Loucy (cell line): ENCODE data around the gene NSMCE1.

Source experiments
- H2AFZ ChIP-seq: fragments of 200-600 bp; sonication (generic); 2 replicates; pipeline ENCODE4 v1.6.0; 2016; ENCODE audit warnings: antibody characterized with exemption, mild to moderate bottlenecking, low read length, moderate library complexity
- H3F3A ChIP-seq: fragments of 200-600 bp; 2 replicates; pipeline ENCODE4 v1.6.0; 2016; ENCODE audit warnings: antibody characterized with exemption, low read depth, mild to moderate bottlenecking
- H3K27me3 ChIP-seq: fragments of 200-600 bp; sonication (generic); 2 replicates; pipeline ENCODE4 v1.6.1; 2014; ENCODE audit warnings: low read length, mild to moderate bottlenecking; ENCODE audit not compliant: insufficient read depth, poor library complexity, severe bottlenecking
- H3K36me3 ChIP-seq: fragments of 200-600 bp; sonication (generic); 2 replicates; pipeline ENCODE4 v1.6.1; 2016; ENCODE audit warnings: low read length; ENCODE audit not compliant: insufficient read depth
- H3K4me1 ChIP-seq: fragments of 200-600 bp; sonication (generic); 2 replicates; pipeline ENCODE4 v1.5.1; 2014; ENCODE audit warnings: low read length, mild to moderate bottlenecking; ENCODE audit not compliant: insufficient read depth, poor library complexity, severe bottlenecking
- H3K4me2 ChIP-seq: fragments of 200-600 bp; sonication (generic); 2 replicates; pipeline ENCODE4 v1.6.0; 2014; ENCODE audit warnings: antibody characterized with exemption, low read length, low read depth, mild to moderate bottlenecking; ENCODE audit not compliant: poor library complexity, severe bottlenecking
- H3K4me3 ChIP-seq: fragments of 200-600 bp; sonication (generic); 2 replicates; pipeline ENCODE4 v1.5.1; 2014; ENCODE audit warnings: low read length, mild to moderate bottlenecking, mixed read lengths; ENCODE audit not compliant: poor library complexity, severe bottlenecking
- H3K79me2 ChIP-seq: fragments of 200-600 bp; sonication (generic); 2 replicates; pipeline ENCODE4 v1.6.1; 2014; ENCODE audit warnings: low read length; ENCODE audit not compliant: insufficient read depth
- H3K9ac ChIP-seq: fragments of 200-600 bp; sonication (generic); 2 replicates; pipeline ENCODE4 v1.6.0; 2014; ENCODE audit warnings: mild to moderate bottlenecking, low read depth, low read length, moderate library complexity; ENCODE audit not compliant: poor library complexity, severe bottlenecking
- H3K9me2 ChIP-seq: fragments of 200-600 bp; sonication (generic); replicated peaks from 2 replicates; pipeline ENCODE4 v1.6.1; 2016; ENCODE audit warnings: low read depth, low read length, mixed read lengths
- H3K9me3 ChIP-seq: fragments of 200-600 bp; sonication (generic); 2 replicates; pipeline ENCODE4 v1.6.1; 2014; ENCODE audit warnings: mild to moderate bottlenecking, antibody characterized with exemption, low read length, low read depth; ENCODE audit not compliant: insufficient read depth
- H4K20me1 ChIP-seq: fragments of 200-600 bp; sonication (generic); 2 replicates; pipeline ENCODE4 v1.6.0; 2014; ENCODE audit warnings: antibody characterized with exemption, low read length, mild to moderate bottlenecking; ENCODE audit not compliant: insufficient read depth, poor library complexity, severe bottlenecking
- CTCF ChIP-seq: fragments of 200-600 bp; sonication (generic); conservative IDR thresholded peaks from 2 replicates; pipeline ENCODE4 v1.5.1; 2014; ENCODE audit warnings: mild to moderate bottlenecking, antibody characterized with exemption, low read length
- EZH2phosphoT487 ChIP-seq: fragments of 200-600 bp; IDR thresholded peaks from 2 replicates; pipeline ENCODE4 v1.6.1; 2018; ENCODE audit warnings: antibody characterized with exemption, mild to moderate bottlenecking, moderate library complexity, borderline replicate concordance

NSMCE1 gene

DNA sequence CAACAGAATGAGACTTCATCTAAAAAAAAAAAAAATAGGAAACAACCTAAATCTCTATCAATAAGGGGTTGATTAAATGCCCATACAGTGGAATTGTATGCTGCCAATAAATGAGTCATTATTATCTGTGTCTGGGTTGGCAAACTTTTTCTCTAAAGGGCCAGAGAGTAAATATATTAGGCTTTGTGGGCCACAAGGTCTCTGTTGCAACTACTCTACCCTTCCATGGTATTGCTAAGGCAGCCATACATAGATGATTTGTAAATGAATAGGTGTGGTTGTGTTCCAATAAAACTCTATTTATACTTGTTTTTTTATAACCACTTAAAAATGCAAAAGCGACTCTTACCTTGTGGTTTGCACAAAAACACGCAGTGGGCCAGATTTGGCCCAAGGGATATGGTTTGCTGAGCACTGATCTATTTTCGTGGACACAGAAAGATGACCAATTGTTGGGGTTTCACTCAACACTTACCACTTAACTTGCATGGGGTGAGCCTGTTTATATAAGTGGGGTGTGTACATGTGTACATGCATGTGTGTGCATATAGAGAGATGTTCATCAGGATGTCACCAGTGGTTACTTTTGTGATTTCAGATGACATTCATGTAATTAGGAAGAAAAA is 32.8 kb upstream of the NSMCE1 start:
- H3K9me3 ChIP-seq = no peaks in the 10 kb centered on the region
- TF ChIP-seq CTCF = no peak
- TF ChIP-seq EZH2phosphoT487 = no peak
- no peak overlapping the region for H3K9ac ChIP-seq
- no peaks in the 10 kb centered on the region for H3K79me2 ChIP-seq
- no peaks in the 10 kb centered on the region for H3K4me1 ChIP-seq
- H3K36me3 ChIP-seq = no peaks in the 10 kb centered on the region
- no peaks in the 10 kb centered on the region for H4K20me1 ChIP-seq
- no peak overlapping the region for H3K4me3 ChIP-seq
- H3K9me2 ChIP-seq = no peaks in the 10 kb centered on the region
- no peak overlapping the region for H2AFZ ChIP-seq
- H3K4me2 ChIP-seq = no peak overlapping the region
- H3F3A ChIP-seq = no peaks in the 10 kb centered on the region
- no peaks in the 10 kb centered on the region for H3K27me3 ChIP-seq

GRCh38 chr16:27298132-27298531 is 29.6 kb upstream of the NSMCE1 start:
- Histone ChIP-seq H3K27me3 (no peaks in the 10 kb centered on the region), H3K9me3 (no peaks in the 10 kb centered on the region), H3K9me2 (no peaks in the 10 kb centered on the region), H3K4me2 (no peak overlapping the region), H3K9ac (no peak overlapping the region), H3K36me3 (no peaks in the 10 kb centered on the region), H3F3A (no peaks in the 10 kb centered on the region), H3K79me2 (no peaks in the 10 kb centered on the region), H3K4me1 (no peaks in the 10 kb centered on the region), H3K4me3 (no peak overlapping the region), H2AFZ (no peak overlapping the region), H4K20me1 (no peaks in the 10 kb centered on the region)
- no peak for TF ChIP-seq EZH2phosphoT487
- TF ChIP-seq CTCF = no peak

- Histone ChIP-seq H3K4me3 (no peak overlapping the region), H3F3A (no peaks in the 10 kb centered on the region), H3K9ac (no peak overlapping the region), H4K20me1 (no peaks in the 10 kb centered on the region), H3K9me2 (no peaks in the 10 kb centered on the region), H2AFZ (no peak overlapping the region), H3K36me3 (no peaks in the 10 kb centered on the region), H3K4me2 (no peak overlapping the region), H3K27me3 (no peaks in the 10 kb centered on the region), H3K9me3 (no peaks in the 10 kb centered on the region), H3K4me1 (no peaks in the 10 kb centered on the region), H3K79me2 (no peaks in the 10 kb centered on the region)
- TF ChIP-seq CTCF (no peak), EZH2phosphoT487 (no peak)
Measured at GRCh38 chr16:27293343-27293742, 24.8 kb upstream of the NSMCE1 start.
